ENCODE results near the gene TCF7. TPM values are rescaled to one million over a fixed set of nuclear protein-coding genes. Genes with fewer than 3 reads are reported as not detected.

TCF7 gene
- total RNA-seq, 1 donor from 2014 or later = 7.0 TPM

DNA sequence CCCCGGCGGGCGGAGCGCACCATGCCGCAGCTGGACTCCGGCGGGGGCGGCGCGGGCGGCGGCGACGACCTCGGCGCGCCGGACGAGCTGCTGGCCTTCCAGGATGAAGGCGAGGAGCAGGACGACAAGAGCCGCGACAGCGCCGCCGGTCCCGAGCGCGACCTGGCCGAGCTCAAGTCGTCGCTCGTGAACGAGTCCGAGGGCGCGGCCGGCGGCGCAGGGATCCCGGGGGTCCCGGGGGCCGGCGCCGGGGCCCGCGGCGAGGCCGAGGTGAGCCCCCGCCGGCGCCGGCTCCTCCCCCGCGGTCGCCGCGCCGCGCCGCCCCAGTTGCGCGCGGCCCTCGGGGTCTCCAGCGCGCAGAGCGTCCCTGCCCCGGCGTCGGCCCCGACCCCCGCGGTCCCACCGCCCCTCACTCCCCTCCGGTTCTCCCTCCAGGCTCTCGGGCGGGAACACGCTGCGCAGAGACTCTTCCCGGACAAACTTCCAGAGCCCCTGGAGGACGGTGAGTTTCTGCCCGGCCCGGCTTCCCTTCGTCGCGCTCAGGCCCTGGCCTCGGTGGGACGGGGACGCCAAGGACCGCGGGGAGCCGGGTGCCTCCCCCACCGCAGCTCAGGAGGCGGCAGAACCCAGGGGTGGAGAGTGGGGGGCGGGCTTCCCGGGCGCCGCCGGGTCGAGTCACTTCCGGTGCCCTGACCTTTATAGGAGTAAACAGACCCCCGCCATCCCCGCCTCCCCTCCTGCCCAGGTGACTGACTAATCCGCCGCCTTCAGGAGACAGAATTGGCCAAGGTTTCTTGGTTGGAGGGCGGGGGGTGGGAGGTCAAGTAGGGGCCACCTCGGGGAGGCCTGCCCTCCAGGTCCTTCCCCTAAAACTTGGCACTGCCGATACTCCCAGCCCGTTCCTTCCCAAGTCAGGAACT, 665 bp downstream of the TCF7 start:
- TF ChIP-seq, protein P1, sequence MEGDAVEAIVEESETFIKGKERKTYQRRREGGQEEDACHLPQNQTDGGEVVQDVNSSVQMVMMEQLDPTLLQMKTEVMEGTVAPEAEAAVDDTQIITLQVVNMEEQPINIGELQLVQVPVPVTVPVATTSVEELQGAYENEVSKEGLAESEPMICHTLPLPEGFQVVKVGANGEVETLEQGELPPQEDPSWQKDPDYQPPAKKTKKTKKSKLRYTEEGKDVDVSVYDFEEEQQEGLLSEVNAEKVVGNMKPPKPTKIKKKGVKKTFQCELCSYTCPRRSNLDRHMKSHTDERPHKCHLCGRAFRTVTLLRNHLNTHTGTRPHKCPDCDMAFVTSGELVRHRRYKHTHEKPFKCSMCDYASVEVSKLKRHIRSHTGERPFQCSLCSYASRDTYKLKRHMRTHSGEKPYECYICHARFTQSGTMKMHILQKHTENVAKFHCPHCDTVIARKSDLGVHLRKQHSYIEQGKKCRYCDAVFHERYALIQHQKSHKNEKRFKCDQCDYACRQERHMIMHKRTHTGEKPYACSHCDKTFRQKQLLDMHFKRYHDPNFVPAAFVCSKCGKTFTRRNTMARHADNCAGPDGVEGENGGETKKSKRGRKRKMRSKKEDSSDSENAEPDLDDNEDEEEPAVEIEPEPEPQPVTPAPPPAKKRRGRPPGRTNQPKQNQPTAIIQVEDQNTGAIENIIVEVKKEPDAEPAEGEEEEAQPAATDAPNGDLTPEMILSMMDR (IDR thresholded peaks at IDR 0.05) = no peak
- Histone ChIP-seq H3K36me3 (no peaks in the 10 kb centered on the region), H3K9me3 (no peaks in the 10 kb centered on the region), H3K27me3 (peaks cover 12% of the 10 kb centered on the region), H3K4me1 (peaks cover 17% of the 10 kb centered on the region), H3K27ac (no peak overlapping the region), H3K4me3 (peak overlapping the region; percentile 58)
- DNase-seq (peak; percentile 75), ATAC-seq (no peak)
- intact Hi-C loops (cut with DNase I) = no loop called here

DNA sequence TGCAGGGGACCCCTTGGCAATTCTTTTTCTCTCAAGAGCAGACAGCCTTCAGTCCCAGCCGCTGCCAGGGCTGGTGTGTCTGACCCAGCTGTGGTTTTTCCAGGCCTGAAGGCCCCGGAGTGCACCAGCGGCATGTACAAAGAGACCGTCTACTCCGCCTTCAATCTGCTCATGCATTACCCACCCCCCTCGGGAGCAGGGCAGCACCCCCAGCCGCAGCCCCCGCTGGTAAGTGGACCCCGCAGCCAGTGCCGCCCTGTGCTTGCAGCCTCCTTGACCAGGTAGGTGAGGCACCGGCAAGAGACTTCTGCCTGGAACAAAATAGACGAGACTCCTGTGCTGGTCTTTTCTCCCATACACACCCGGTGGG, 1.3 kb downstream of the TCF7 start:
- peaks cover 17% of the 10 kb centered on the region for H3K4me1 ChIP-seq
- H3K27ac ChIP-seq = no peak overlapping the region
- peak overlapping the region; percentile 58 for H3K4me3 ChIP-seq
- ATAC-seq (no peak), DNase-seq (no peak)
- H3K36me3 ChIP-seq = no peaks in the 10 kb centered on the region
- intact Hi-C loops (cut with DNase I) = no loop called here
- H3K27me3 ChIP-seq = peaks cover 12% of the 10 kb centered on the region
- TF ChIP-seq, protein P1 (IDR thresholded peaks at IDR 0.05) = no peak
- no peaks in the 10 kb centered on the region for H3K9me3 ChIP-seq

DNA sequence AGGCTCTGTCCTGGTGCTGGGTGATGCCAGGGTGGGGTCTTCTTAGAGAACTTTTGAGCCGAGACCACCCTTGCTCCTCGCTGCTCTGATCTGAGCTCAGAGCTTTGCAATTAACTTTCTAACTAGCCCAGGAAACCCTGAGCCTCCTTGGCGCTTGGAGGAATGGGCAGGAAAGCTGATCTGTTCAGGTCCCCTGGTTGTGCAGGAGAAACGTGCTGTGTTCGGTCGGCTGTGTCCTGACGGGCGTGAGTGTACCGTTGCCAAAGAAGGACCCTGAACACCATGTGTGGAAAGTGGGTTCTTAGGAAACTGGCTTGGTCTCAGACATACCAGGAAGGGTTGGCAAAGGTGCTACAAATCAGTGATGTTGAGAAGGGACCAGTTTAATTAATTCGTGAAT, 1.8 kb downstream of the TCF7 start:
- Histone ChIP-seq H3K4me1 (peaks cover 17% of the 10 kb centered on the region), H3K4me3 (peak overlapping the region; percentile 58), H3K36me3 (no peaks in the 10 kb centered on the region), H3K9me3 (no peaks in the 10 kb centered on the region), H3K27ac (no peak overlapping the region), H3K27me3 (peaks cover 12% of the 10 kb centered on the region)
- intact Hi-C loops (cut with DNase I) = no loop called here
- TF ChIP-seq, protein P1 (IDR thresholded peaks at IDR 0.05) = no peak
- no peak for DNase-seq
- ATAC-seq = no peak

DNA sequence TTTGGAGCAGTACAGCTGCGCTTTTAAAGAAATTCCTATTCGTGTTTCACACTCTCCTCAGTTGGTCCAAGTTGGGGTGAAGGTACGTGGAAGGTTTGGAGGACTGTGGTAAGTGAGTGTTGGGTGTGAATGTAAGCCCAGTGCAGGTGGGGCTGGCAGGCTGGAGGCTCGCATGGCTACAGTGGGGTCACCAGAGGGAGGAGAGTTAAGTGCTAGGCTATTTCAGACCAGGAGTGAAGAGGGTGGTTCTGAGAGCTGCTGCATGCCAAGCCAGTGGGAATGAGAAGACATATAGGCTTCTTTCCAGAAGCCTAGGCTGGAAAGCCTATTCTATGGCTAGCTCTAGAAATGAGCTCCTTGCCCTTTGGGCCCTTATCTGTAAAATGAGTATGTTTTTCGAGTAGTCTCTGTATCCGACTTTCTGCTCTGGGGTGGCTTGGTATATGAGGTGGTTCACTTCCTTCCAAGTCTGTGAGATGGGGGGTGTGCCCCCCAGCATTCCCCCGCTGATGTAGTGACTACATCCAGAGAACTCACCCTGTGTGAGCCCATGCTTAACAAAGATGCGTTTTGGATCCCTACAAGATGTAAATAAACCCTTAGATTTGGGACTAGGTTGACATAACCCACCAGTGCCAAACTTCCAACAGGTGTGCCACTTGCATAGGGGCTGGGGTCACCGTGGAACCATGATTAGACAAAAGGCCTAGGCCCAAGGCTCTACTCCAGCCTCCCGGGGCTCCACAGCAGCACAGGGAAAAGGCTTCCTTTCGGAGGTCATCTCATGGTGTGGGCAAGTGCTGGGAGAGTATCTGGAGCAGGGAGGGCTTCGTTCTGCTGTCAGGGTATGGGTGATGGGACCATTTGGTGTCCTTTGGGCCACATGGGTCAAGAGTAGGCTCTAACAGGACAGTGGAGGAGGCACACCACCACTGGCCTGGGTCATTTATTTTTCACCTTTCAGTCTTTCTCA, 2.6 kb downstream of the TCF7 start:
- ATAC-seq (no peak), DNase-seq (no peak)
- TF ChIP-seq, protein P1 (IDR thresholded peaks at IDR 0.05) = no peak
- peaks cover 12% of the 10 kb centered on the region for H3K27me3 ChIP-seq
- no peak overlapping the region for H3K4me3 ChIP-seq
- intact Hi-C loops (cut with DNase I) = no loop called here
- no peak overlapping the region for H3K27ac ChIP-seq
- H3K9me3 ChIP-seq = no peaks in the 10 kb centered on the region
- H3K36me3 ChIP-seq = no peaks in the 10 kb centered on the region
- peaks cover 17% of the 10 kb centered on the region for H3K4me1 ChIP-seq

DNA sequence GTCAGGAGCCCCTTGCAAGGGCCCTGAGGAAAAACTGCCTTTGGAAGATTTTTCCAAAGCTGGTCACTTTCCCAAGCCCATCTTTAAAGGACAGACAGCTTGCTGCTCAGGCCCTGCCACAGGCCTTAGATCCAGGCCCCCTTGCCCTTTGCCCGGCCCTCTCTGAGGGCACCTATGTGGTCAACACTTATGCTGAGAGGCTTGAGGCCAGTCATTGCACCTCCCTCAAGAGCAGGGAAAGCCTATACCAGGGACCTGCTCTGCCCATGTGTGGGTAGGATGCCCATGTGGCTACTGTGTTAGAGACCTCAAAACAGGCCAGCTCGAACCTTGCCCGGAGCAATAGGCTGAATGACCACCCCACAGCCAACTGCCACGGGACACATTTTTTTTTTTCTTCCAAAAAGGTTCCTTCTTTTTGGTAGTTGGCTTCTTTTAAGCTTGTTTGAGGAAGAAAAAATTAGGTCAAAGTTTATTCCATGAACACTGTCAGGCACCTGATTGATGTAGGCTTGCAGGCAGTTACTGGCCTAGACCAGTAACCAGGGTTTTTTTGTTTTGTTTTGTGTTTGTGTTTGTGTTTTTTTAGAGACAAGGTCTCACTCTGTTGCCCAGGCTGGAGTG, 3.8 kb downstream of the TCF7 start:
- Histone ChIP-seq H3K27ac (no peak overlapping the region), H3K9me3 (no peaks in the 10 kb centered on the region), H3K4me1 (peaks cover 14% of the 10 kb centered on the region), H3K4me3 (no peak overlapping the region), H3K27me3 (peaks cover 6% of the 10 kb centered on the region), H3K36me3 (no peaks in the 10 kb centered on the region)
- ATAC-seq (no peak), DNase-seq (no peak)
- intact Hi-C loops (cut with DNase I) = no loop called here
- TF ChIP-seq, protein P1 (IDR thresholded peaks at IDR 0.05) = no peak

Data from upper lobe of right lung (tissue), 1 donor.